ENCODE results near the gene HM13. TPM values are rescaled to one million over a fixed set of nuclear protein-coding genes. Genes with fewer than 3 reads are reported as not detected.

HM13 gene
- total RNA-seq, 1 donor from 2014 or later, result 169 TPM

DNA sequence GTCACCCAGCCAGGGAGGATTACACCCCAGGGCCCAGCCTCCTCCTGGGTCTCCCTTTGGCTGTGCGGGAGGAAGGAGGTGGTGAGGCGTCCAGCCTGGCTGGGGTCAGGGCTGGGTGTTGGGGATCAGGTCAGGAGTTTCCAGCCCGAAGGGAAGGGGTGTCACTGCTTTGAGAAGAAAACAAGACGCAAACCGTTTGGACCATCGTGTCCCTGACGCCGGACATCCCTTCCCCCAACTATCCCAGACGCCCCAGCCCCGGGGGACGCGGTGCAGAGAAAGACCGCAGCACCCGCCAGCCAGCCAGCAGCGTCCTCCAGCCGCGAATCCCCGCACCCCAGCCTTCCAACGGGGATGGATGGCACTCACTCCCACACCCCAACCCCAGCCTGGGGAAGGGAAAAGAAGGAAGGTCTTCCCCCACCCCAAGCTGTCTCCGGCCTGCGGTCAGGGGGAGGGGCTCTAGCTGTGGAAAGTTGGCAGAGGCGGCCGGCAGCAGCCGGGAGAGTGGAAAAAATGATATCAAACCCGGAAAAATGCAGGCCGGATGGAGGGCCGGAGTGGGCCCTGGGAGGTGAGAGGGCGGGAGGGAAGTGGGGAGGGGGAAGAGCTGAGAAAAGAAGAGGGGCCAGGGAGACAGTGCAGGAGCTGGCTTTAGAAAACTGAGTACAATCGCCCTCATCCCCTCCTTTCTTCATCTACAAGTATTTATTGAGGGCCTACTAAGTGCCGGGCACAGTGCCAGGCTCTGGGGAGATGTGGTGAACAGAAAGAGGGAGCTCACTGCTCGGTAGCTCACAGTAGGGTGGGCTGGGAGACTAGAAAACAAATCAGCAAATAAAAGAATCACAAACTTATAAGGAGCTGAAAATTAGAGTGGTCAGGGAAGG lies 28.5 kb upstream of the HM13 start:
- TF ChIP-seq, protein P1, sequence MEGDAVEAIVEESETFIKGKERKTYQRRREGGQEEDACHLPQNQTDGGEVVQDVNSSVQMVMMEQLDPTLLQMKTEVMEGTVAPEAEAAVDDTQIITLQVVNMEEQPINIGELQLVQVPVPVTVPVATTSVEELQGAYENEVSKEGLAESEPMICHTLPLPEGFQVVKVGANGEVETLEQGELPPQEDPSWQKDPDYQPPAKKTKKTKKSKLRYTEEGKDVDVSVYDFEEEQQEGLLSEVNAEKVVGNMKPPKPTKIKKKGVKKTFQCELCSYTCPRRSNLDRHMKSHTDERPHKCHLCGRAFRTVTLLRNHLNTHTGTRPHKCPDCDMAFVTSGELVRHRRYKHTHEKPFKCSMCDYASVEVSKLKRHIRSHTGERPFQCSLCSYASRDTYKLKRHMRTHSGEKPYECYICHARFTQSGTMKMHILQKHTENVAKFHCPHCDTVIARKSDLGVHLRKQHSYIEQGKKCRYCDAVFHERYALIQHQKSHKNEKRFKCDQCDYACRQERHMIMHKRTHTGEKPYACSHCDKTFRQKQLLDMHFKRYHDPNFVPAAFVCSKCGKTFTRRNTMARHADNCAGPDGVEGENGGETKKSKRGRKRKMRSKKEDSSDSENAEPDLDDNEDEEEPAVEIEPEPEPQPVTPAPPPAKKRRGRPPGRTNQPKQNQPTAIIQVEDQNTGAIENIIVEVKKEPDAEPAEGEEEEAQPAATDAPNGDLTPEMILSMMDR (IDR thresholded peaks at IDR 0.05), result no peak
- Histone ChIP-seq H3K9me3 (no peaks in the 10 kb centered on the region), H3K4me1 (no peaks in the 10 kb centered on the region), H3K27ac (peak overlapping the region; percentile 77), H3K27me3 (peaks cover 9% of the 10 kb centered on the region), H3K4me3 (peak overlapping the region; percentile 16), H3K36me3 (no peaks in the 10 kb centered on the region)
- DNase-seq, result peak; percentile 69
- intact Hi-C loops (cut with DNase I), result no loop called here
- ATAC-seq, result peak; percentile 66

DNA sequence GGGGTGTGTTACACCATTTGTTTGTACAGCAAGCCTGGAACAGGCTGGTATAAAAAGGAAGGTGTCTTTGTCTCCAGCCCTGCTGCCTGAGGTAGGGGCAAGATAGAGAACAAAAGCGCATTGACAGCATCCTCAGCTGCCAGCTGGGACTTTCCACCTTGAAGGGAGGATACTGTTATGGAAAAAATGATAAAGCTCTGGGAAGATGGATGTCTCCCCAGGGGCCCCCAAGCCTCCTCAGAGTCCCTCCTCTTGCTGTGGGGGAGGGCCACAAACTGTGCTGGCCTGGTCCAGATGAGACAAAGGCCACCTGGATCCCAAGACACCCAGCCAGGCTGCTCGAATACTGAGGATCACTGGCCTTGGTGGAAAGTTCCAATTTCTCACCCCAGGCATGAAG lies 26.1 kb upstream of the HM13 start:
- no peak overlapping the region for H3K27ac ChIP-seq
- H3K4me3 ChIP-seq, result no peak overlapping the region
- H3K4me1 ChIP-seq, result no peaks in the 10 kb centered on the region
- TF ChIP-seq, protein P1 (IDR thresholded peaks at IDR 0.05), result no peak
- H3K9me3 ChIP-seq, result no peaks in the 10 kb centered on the region
- DNase-seq (no peak), ATAC-seq (no peak)
- no peaks in the 10 kb centered on the region for H3K36me3 ChIP-seq
- intact Hi-C loops (cut with DNase I), result no loop called here
- H3K27me3 ChIP-seq, result peaks cover 9% of the 10 kb centered on the region

DNA sequence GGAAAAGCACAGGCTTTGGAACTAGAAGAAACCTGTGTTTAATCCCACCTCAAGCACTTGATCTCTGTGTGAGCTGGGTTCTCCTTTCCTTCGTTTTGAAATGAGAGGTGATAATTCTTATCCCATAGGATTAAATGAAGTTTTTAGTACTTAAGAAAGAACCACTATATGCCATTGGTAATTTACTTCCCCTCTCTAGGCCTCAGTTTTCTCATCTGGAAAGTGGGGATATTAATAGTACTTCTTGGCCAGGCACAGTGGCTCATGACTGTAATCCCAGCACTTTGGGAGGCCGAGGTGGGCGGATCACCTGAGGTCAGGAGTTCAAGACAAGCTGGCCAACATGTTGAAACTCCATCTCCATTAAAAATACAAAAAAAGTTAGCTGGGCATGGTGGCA lies 25.1 kb upstream of the HM13 start:
- TF ChIP-seq, protein P1 (IDR thresholded peaks at IDR 0.05), result no peak
- Histone ChIP-seq H3K4me3 (no peak overlapping the region), H3K4me1 (no peaks in the 10 kb centered on the region), H3K36me3 (no peaks in the 10 kb centered on the region), H3K27me3 (peaks cover 9% of the 10 kb centered on the region), H3K27ac (no peak overlapping the region), H3K9me3 (no peaks in the 10 kb centered on the region)
- DNase-seq (no peak), ATAC-seq (no peak)
- intact Hi-C loops (cut with DNase I), result no loop called here

DNA sequence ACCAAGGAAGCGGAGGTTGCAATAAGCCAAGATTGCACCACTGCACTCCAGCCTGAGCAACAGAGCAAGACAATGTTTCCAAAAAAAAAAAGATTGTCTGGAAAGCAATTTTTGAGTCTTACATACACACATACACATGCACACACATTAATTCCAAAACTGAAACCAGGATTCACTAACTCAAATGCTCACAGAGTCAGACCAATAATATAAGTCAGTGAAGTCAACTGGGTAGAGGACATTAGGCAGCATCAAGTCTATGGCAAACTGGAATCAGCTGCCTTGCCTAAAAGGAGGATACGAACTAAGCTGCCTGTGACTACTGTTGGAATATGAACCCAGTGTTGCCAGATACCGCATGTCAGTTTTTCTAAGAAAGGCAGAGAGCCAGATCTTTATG lies 23.5 kb upstream of the HM13 start:
- H3K27me3 ChIP-seq, result no peaks in the 10 kb centered on the region
- H3K36me3 ChIP-seq, result no peaks in the 10 kb centered on the region
- ATAC-seq, result no peak
- H3K9me3 ChIP-seq, result no peaks in the 10 kb centered on the region
- no peak for DNase-seq
- no peak overlapping the region for H3K4me3 ChIP-seq
- TF ChIP-seq, protein P1 (IDR thresholded peaks at IDR 0.05), result no peak
- H3K4me1 ChIP-seq, result peaks cover 2% of the 10 kb centered on the region
- intact Hi-C loops (cut with DNase I), result no loop called here
- no peak overlapping the region for H3K27ac ChIP-seq

DNA sequence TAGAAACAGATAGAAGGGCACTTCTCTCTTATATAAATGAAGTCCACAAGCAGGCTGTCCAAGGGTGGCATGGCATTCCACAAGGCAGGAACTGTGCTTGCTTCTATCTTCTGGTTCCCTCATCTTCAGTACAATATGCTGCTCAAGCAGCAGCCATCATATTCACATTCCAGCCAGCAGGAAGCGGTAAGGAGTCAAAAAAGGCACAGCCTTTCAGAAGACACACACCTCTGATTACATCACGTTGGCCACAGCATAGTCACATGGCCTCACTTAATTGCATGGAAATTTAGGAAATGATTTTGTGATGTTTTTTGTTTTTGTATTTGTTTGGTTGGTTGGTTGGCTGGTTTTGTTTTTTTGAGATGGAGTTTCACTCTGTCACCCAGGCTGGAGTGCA lies 20.1 kb upstream of the HM13 start:
- Histone ChIP-seq H3K36me3 (no peaks in the 10 kb centered on the region), H3K27ac (no peak overlapping the region), H3K9me3 (no peaks in the 10 kb centered on the region), H3K4me1 (peaks cover 14% of the 10 kb centered on the region), H3K27me3 (no peaks in the 10 kb centered on the region), H3K4me3 (no peak overlapping the region)
- ATAC-seq (peak; percentile 66), DNase-seq (no peak)
- TF ChIP-seq, protein P1 (IDR thresholded peaks at IDR 0.05), result peak; percentile 48
- intact Hi-C loops (cut with DNase I), result no loop called here

All from upper lobe of right lung (tissue), 1 donor.